CD4-positive, alpha-beta T cell treated with Interleukin-4 for 4 hours (primary cell): ENCODE measurements around the gene ADAMTS17.

ENCODE experiments used
- DNase-seq: peaks from one replicate; pipeline ENCODE4 v3.0.0-alpha.2; 2020

ADAMTS17 gene

DNA sequence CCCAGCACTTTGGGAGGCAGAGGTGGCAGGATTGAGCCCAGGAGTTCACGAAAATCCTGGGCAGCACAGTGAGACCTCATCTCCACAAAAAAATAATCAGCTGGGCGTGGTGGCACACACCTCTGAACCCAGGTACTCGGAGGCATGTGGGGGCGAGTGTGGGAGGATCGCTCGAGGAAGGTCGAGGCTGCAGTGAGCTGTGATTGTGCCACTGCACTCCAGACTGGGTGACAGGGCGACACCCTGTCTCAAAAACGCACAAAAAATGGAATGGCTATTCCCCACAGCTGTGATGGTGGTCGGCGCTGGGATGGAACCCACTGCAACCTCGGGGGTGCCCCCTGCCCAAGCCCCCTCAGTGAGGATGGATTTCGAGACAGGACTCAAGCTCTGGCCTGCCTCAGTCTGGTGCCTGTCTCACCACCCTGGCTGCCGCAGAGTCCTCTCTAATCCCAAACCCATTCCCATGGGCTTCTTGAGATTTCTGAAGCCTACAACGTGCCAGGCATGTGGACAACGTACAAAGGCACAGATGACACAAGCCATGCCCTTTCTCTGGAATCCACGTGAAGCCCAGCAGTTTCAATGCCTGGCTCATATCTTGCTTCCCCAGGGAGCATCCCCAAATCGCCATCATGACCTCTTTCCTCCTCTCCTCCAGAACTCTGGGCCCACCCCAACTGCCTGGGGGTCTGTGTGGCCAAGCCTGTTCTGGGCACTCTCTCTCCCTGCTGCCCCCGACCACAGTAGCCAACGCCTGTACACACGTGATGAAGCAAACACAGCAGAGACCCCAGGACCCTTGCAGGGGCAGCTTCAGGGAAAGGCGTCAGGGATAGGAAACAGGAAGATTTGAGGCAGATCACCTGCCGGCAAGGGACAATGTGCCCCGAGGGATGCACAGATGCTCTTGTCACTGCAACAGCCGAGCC is 32.4 kb downstream of the ADAMTS17 start:
- DNase-seq = no peak

DNA sequence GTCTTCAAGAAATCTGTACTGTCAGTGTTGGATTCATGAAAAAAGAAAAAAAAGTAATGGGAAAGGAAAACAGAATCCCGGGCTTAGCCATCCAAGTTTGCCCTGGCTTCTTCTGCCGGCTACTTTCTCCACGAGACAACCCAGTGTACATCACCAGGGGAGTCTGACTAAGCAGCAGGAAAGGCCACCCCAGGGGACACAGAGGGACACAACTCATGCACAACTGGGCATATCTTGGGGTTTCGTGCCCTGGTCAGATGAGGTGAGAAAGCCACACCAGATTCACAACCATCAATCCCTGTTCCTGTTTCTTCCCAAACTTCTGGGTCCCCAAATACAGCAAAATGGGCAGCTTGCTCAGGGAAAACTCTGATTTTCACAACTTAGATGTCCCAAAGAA is 33.2 kb downstream of the ADAMTS17 start:
- no peak for DNase-seq

DNA sequence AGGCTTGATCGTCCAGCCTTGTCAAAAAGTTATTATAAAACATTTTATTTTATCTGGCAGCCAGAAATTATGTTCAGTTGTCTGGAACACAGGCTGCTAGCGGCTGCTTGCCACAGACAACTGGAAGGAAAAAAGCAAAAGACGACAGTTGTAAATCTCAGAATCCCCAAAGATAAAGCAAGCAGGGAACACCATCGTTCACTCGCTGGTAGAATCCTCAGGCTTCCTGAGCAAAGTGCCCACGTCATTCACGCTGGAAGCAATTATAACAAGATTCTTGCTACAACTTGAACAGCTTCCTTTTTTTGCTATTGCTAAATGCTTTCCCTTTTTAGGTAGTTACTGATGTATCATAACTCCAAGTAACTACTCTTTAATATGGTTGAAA is 33.6 kb downstream of the ADAMTS17 start:
- DNase-seq = no peak

DNA sequence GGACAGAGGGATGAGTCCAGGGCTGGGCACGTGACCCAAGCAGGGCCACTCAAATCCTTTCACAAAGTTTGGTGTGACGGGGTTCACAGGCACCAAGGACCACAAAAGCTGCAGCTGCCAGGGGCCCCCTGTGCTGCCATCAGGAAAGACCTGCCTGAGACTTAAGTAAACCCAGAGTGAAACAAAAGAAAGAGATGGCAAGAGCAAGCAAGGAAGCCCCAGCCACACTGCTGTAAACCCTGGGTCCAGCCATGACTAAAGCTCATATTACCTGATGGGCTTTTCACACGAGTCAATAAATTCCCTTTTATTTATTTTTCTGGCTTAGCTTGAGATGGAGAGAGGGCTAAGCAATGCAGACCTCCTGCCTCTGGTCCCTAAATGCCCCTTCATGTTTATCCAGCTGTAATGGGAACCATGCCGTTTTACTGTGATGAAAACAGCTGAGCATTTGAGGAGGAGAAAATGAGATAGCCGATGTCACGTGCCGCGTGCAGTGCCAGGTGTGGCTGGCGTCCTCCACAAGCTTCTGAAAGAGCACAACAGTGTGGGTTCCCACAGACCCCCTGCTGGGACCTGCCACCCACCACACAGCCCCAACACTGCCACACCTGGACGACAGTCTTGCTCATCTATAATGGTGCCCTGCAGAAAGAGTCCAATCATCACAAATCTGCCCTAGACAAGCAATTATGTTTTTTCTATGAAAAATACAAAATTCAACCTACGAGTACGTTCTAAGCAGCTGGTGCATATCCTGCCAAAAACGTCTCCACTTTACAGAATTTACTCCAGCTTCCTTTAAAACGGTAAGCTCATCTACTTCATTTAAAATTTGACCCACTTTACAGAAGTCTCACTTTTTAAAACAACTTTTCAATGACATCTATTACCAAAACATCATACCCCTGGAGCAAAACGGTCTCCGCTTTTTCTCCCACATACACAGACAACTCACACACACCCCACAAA is 34.2 kb downstream of the ADAMTS17 start:
- no peak for DNase-seq

DNA sequence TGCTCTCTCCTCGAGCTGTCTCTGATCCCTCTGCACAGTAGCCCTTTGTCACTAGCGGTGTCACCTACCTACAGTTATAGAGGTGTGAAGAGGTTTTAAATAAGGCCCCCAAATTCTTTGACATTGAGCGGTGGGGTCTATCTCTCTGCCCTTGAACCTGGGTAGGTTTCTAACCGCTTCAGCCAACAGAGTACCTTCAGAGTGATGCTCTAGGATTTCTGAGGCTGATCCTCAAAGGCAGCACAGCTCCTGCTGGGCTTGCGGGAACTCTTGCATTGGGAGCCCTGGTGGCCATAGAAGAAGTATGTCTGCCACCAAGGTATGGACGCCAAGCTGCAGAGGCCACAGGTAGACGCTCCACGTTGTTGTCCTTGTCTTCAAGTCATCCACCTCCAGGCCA is 35.7 kb downstream of the ADAMTS17 start:
- no peak for DNase-seq

DNA sequence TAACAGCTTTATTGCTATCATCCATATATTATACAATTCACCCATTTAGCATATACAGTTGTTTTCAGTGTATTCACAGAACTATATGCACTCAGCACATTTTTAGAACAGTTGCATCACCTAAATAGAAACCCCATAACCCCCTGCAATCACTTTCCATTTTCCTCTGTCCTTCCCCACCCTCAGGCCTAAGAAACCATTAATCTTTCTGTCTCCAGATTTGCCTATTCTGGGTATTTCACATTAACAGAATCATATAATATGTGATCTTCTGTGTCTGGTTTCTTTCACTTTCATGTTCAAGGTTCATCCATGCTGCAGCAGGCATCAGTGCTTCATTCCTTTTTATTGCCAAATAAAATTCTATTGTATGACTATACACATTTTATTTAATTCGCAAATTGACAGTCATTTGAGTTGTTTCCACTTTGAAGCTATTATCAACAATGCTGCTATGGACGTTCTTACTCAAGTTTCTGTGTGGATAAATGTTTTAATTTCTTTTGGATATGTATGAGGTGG is 39.8 kb downstream of the ADAMTS17 start:
- no peak for DNase-seq

DNA sequence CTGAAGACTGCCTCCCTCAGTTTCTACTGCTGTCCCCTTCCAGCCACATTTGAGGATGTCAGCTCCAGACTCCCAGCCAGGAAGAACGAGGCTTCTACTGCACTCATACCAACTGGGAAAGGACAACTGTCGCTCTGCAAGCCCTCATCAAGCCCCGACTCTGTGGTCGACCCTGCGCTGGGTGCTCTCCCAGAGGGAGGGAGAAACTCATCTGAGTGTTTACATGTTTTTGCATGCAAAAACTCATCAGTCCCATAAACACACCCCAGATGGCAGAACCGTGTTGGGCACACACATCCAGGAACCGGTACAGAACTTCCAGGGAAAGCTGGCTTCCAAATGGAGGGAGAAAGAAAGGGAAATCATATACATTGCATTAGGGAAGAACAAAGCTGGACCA is 43.5 kb downstream of the ADAMTS17 start:
- DNase-seq = no peak

DNA sequence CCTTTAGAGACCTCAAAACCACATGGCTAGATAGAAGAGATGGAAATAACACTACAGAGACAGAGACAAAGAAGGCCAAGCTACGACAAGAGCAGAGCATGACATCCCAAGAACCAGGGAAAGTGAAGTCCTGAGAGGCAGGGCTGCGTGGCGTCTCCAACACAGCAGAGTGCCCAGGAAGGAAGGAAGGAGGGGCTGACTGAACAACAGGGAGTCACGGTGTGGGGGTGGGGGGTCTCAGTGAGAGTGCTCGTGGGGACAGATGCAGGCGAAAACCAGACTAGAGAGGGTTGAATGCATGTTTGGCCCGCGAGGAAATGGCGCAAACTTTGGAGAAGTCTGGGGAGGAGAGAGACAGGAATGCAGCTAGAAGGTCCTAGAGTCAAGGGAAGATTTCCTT is 44.0 kb downstream of the ADAMTS17 start:
- no peak for DNase-seq

DNA sequence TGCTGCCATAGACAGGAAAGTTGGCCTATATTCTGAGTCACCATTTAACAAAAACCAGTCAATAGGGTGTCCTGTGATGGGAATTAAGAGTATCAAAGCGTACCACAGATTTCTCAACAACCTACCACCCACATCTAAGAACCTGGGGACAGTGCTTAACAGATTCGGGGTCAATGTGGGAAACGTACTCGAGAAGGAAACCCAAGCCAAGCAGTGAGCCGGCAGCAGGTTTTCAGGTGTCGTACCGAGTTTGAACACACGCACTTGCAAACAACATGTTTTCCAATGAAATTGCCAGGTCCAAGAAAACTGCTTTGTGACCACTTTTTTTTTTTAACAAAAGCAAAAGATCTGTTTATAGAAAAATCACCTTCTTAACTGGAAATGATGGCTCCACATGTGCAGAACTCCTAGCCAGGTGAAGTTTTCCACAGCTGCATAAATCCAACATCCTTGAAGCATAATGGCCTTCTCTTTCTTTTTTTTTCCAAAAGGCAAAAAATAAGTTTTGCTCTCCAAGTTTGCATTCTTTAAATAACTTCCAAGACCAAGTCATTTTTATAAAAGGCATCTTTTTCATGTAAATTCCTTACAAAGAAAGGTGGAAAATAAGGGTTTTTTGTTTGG is 45.7 kb downstream of the ADAMTS17 start:
- no peak for DNase-seq

DNA sequence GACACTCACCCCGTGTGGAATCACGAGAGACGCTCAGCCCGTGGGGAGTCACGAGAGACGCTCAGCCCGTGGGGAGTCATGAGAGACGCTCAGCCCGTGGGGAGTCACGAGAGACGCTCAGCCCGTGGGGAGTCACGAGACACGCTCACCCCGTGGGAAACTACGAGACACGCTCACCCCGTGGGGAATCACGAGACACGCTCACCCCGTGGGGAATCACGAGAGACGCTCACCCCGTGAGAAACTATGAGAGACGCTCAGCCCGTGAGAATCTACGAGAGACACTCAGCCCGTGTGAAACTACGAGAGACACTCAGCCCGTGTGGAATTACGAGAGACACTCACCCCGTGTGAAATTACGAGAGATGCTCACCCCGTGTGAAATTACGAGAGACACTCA is 49.8 kb downstream of the ADAMTS17 start:
- DNase-seq = no peak

DNA sequence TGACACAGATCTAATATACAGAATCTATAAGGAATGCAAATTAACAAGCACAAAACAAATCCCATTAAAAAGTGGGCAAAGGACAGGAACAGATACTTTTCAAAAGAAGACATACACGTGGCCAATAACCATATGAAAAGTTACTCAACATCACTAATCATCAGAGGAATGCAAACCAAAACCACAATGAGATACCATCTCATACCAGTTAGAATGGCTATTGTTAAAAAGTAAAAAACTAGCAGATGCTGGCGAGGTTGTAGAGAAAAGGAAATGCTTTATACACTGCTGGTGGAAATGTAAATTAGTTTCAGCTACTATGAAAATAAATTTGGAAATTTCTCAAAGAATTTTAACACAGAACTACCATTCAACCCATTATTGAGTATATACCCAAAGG is 50.7 kb downstream of the ADAMTS17 start:
- DNase-seq = no peak

DNA sequence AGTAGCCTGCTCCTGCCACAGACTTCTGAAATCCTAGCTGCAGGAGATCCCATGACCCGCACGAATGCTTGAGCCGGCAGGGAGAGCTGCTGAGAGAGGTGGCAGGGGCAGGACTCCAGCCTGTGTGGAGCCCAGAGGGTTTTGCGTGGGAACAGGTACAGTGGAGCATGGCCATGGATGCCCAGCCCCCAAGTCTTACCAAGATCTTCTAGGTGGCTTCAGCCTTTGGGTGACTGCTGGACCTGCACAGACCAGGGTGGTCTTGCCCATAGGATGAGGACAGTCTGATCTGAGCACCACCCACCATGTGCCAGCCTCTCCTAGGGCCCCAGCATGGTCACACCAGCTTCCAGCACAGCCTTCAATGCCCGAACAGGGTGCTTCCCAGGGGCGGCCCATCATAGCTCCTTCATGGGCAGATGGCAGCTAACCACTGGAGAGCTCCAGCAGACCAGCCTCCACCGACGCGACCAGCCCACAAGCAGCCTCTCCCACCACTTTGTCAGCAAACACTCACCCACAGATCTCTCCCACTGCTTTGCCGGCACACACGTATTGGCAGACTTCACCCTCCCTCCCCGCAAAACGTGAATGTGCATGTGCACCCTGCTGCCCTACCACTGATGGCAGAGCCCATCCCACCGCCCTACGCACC is 56.0 kb downstream of the ADAMTS17 start:
- DNase-seq = no peak

DNA sequence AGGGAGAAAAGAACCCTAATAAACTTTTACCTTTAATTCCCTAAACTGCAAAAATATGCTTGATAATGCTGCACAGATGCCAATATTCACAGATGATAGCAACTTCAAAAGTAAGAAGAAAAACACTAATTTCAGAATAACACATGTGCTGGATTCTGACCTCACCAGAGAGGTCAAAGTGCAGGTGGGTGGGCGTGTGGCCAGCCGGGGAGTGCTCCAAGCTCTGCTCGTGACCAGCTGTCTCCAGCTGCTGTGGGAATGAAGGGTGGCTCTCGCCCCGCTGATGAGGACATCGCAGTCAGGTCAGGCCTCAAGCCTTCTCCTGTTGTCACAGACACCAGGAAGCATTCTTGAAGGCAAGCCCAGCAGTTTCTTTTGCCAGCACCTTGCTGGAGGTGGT is 57.1 kb downstream of the ADAMTS17 start:
- DNase-seq = no peak

DNA sequence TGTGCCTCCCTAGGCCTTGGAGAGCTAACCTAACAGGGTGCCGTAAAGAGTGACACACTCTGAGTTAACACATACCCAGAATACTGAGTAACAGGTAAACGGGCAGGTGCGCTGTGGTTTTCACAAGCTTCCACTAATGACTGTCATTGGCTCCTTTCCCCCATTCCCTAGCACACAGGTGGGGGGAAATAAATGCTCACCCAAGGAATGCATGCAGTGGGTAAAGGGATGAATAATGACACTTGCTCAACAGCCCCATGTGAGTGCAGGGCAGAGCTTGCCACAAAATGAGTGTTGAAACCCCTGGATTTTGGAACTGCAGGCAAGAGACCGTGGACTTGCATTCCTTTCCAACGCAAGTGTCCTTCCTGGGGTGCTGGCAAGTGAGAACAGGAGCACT is 57.6 kb downstream of the ADAMTS17 start:
- DNase-seq = no peak

DNA sequence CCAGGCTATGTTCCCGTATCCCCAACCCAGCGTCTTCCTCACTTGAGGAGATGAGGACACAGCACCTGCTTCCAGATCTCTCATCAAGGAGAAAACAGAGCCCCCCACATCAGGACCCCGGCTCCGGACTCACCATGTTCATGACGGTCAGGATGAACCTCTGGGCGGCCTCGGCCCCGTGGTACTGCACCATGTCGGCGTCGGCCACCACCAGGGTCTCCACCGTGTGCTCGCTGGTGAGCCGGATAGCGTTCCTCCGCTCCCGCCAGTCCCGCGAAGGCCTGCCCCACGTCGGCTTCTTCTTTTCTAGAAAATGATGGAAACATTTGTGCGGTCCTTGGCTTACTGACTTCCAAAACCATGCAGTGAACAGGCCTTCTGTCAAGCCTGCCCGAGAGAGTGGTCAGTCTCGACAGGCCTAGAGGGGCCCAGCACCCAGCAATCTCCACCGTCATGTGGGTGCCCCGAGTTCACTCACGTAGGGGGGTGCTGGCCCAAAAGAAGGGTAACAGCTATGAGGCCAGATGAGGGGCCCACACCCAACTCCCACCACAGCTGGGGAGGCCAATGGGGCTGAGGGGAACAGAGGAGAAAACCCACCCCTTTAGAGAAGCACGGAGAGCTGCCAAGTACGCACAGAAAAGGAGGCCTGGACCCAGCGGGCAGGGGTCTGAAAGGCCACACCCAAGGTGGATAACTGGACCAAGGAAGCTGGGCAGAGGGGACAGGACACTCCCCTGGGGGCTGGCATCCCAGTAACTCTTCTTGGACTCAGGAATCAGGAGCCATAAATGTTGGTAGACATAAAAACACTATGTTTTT is 60.5 kb downstream of the ADAMTS17 start:
- DNase-seq = no peak

DNA sequence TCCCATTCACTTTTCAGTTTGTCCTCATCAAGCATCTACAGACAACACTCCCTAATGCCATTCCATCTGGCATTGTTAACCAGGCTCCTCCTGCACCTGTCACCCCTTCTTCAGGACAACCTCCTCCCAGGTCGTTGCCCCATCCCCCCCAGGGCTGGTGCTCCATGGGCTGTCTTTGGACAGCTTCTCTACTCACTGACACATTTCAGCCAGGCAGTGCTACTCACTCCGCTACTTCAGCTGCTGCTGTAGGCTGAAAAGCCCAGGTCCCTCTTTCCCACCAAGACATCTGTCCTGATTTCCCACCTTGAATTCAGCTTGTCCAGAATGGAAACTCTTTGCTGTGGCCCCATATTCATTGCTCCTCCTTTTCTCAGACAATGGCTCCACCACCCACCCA is 61.9 kb downstream of the ADAMTS17 start:
- DNase-seq = no peak

DNA sequence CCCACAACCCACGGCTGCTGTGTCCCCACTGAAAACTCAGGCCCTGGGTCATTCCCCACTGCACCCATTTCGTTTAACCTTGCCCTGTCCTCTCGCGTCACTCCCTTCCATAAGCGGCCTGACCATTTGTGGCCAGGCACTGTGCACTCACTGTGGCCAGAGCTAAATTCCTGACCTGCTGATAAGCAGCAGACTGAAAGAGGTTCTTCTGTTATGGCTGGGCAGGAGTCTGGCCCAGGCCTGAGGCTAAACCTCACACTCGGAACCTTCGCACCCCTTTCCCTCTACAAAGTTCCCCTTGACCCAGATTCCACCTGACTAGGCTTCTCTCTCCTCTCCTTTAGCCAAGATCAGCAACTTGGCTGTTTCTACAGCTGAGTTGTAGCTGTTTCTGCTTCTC is 62.3 kb downstream of the ADAMTS17 start:
- no peak for DNase-seq

DNA sequence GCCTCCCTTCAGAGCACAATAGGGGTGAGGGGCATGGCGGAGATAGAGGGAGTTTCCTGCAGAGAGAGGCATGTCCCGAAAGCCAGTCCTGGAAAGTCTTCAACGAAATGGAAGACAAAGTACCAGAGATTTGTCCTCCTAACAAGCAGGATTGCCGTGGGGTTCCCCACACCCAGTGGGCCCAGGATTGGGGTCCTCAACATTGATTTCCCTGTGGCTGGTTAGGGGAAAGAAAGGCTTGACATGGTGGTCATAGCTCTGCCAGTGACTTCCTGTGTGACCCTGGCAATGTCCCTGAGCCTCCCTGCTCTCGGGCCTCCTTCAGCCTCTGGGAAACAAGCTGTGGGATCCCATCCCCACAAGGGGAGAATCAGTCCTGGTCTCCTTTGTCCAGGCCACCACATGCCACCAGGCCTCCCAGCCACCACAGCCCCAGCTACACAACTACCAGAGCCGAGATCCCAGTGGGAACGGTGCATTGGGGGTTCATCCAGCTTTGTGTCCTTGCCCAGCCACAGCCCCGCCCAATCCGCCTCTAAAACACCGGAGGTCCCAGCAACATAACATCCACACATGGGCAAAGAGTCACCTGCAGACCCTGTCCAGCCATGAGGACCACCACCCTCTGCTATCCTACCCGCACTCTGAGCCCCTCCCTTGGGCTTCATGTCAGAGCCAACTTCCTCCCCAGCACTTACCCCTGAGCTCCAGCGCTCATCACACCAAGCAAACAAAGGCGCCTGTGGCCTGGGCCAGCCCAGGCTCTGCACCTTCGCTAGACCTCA is 63.0 kb downstream of the ADAMTS17 start:
- DNase-seq = no peak

DNA sequence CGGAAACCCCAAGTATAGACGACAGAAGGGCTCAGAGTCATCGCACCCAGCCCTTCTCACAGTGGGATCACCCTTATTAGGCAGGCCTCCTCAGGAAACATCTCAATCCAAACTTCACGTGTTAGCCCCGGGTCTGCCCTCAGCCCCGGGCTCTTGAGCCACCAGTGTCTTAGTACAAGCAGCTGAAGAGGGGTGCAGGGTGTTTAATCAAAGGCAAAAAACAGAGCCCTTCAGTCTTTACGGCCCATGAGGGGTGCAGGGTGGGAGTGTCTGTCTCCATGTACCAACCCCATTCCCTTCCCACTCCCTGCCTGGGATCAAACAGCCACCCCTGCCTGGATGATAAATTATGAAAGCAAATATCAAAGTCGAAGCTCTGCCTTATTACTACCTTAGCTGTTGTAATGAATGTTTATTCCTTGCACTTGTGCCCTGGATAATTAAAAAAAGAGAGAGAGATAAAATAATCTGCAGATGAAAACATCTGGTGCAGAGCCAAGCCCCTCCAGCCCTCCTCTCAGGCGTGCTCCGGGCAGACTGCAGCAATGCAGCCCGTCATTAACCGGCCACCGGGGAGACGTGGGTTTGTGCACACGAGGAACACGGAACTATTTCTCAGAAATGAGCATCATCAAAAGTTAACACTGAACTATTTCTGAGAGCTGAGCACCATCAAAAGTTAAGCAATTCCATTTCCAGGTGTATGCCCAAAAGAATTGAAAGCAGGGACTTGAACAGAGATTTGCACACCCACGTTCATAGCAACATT is 64.5 kb downstream of the ADAMTS17 start:
- no peak for DNase-seq

DNA sequence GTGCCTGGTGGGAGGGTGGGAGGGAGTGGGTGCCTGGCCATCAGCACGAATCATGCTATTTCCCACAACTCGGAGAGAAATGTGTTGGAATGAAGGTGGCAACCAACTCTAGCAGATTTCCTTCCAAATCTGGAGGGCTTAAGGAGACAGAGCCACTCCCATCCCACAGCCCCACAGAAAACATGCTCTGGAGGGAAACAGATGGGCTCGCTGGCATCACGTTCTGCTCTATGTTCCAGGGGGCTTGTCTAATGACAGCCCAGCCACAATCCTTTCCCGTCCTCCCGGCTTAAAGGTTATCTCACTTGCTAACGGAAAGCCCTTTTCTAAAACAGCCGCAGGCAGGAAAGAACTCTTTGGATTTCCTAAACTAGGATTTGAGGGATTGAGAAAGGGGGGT is 65.3 kb downstream of the ADAMTS17 start:
- DNase-seq = no peak
